8988T (cell line): ENCODE data around the gene MRGPRF.
"Not testable (repeated sequence)": the region's sequence is repeated elsewhere in the genome, so short reads cannot be mapped to it uniquely, and the experiment has no call there.

Experiments used
- DNase-seq: peaks from one replicate; pipeline ENCODE4 v3.0.0; 2011

Gene MRGPRF

GRCh38 chr11:69002110-69002569 lies 10.9 kb downstream of the MRGPRF start:
- DNase-seq, result no peak

- no peak for DNase-seq
Measured at GRCh38 chr11:69001243-69002081, 11.6 kb downstream of the MRGPRF start.

GRCh38 chr11:69000831-69001242 lies 12.2 kb downstream of the MRGPRF start:
- DNase-seq, result no peak

- DNase-seq, result no peak
Measured at GRCh38 chr11:69000391-69000790, 12.7 kb downstream of the MRGPRF start.

GRCh38 chr11:68999748-69000355 lies 13.2 kb downstream of the MRGPRF start:
- DNase-seq, result not testable (repeated sequence)

GRCh38 chr11:68999093-68999747 lies 13.8 kb downstream of the MRGPRF start:
- DNase-seq, result no peak

GRCh38 chr11:68998390-68998911 lies 14.6 kb downstream of the MRGPRF start:
- no peak for DNase-seq

- DNase-seq, result no peak
Measured at GRCh38 chr11:68997995-68998348, 15.1 kb downstream of the MRGPRF start.

- DNase-seq, result no peak
Measured at GRCh38 chr11:68997124-68997994, 15.7 kb downstream of the MRGPRF start.

GRCh38 chr11:68996376-68997123 lies 16.5 kb downstream of the MRGPRF start:
- DNase-seq, result no peak

- DNase-seq, result no peak
Measured at GRCh38 chr11:68994894-68995285, 18.2 kb downstream of the MRGPRF start.

- DNase-seq, result no peak
Measured at GRCh38 chr11:68994161-68994893, 18.7 kb downstream of the MRGPRF start.

- DNase-seq, result no peak
Measured at GRCh38 chr11:68993546-68993945, 19.5 kb downstream of the MRGPRF start.

- no peak for DNase-seq
Measured at GRCh38 chr11:68992743-68993255, 20.2 kb downstream of the MRGPRF start.

- DNase-seq, result no peak
Measured at GRCh38 chr11:68990995-68991780, 21.9 kb downstream of the MRGPRF start.

GRCh38 chr11:68989936-68990606 lies 23.0 kb downstream of the MRGPRF start:
- DNase-seq, result no peak

GRCh38 chr11:68988491-68988890 lies 24.6 kb downstream of the MRGPRF start:
- DNase-seq, result no peak

- no peak for DNase-seq
Measured at GRCh38 chr11:68987211-68987610, 25.8 kb downstream of the MRGPRF start.

GRCh38 chr11:68983801-68984200 lies 29.2 kb downstream of the MRGPRF start:
- DNase-seq, result no peak
